H1 (cell line): Measurements from ENCODE around the gene PPP4R3C.

Experiments used
- CEBPB ChIP-seq: IDR thresholded peaks from 2 replicates; pipeline ENCODE4 v1.6.1; 2012; ENCODE audit warnings: low read depth, low read length
- EP300 ChIP-seq, 2 experiments: IDR thresholded peaks; 1 replicate in 1 of 2; 2 replicates in 1 of 2; pipeline ENCODE4 v1.6.1; 2011 to 2012; ENCODE audit warnings: low read depth in 2 of 2, low read length in 2 of 2, mild to moderate bottlenecking in 2 of 2, borderline replicate concordance in 1 of 2, inconsistent platforms in 1 of 2, moderate library complexity in 1 of 2
- GABPA ChIP-seq: IDR thresholded peaks from 2 replicates; pipeline ENCODE4 v1.6.1; 2011; ENCODE audit warnings: mild to moderate bottlenecking, low read length, moderate library complexity, borderline replicate concordance; ENCODE audit not compliant: insufficient read depth
- POLR2A ChIP-seq, 2 experiments: IDR thresholded peaks; 1 replicate in 1 of 2; 2 replicates in 1 of 2; pipeline ENCODE4 v1.6.1; 2011; ENCODE audit warnings: low read depth in 2 of 2, low read length in 2 of 2, mild to moderate bottlenecking in 2 of 2; ENCODE audit errors: control extremely low read depth in 1 of 2
- RAD21 ChIP-seq, 2 experiments: IDR thresholded peaks in 1 of 2; conservative IDR thresholded peaks in 1 of 2; 2 replicates each; pipeline ENCODE4 v1.6.1; 2011; ENCODE audit warnings: low read depth in 2 of 2, low read length in 2 of 2, improper control_type of control experiment in 1 of 2, inconsistent platforms in 1 of 2, mild to moderate bottlenecking in 1 of 2, moderate library complexity in 1 of 2
- SP1 ChIP-seq: IDR thresholded peaks from 2 replicates; pipeline ENCODE4 v1.6.1; 2011; ENCODE audit warnings: low read depth, low read length
- TAF1 ChIP-seq: IDR thresholded peaks from 2 replicates; pipeline ENCODE4 v1.6.1; 2011; ENCODE audit warnings: mild to moderate bottlenecking, low read depth, low read length
- ZNF274 ChIP-seq: IDR thresholded peaks from 2 replicates; pipeline ENCODE4 v1.7.0; 2012; ENCODE audit warnings: low read length, borderline replicate concordance; ENCODE audit errors: extremely low read depth
- TF ChIP-seq, protein P1 (sequence below), 3 experiments: IDR thresholded peaks; 1 replicate in 2 of 3; 2 replicates in 1 of 3; pipeline versions ENCODE4 v1.5.1 to v1.6.1; 2011; ENCODE audit warnings: low read length in 3 of 3, mild to moderate bottlenecking in 3 of 3, inconsistent platforms in 2 of 3, low read depth in 1 of 3, moderate library complexity in 1 of 3; ENCODE audit not compliant: insufficient read depth in 1 of 3; ENCODE audit errors: control extremely low read depth in 1 of 3

DNA sequence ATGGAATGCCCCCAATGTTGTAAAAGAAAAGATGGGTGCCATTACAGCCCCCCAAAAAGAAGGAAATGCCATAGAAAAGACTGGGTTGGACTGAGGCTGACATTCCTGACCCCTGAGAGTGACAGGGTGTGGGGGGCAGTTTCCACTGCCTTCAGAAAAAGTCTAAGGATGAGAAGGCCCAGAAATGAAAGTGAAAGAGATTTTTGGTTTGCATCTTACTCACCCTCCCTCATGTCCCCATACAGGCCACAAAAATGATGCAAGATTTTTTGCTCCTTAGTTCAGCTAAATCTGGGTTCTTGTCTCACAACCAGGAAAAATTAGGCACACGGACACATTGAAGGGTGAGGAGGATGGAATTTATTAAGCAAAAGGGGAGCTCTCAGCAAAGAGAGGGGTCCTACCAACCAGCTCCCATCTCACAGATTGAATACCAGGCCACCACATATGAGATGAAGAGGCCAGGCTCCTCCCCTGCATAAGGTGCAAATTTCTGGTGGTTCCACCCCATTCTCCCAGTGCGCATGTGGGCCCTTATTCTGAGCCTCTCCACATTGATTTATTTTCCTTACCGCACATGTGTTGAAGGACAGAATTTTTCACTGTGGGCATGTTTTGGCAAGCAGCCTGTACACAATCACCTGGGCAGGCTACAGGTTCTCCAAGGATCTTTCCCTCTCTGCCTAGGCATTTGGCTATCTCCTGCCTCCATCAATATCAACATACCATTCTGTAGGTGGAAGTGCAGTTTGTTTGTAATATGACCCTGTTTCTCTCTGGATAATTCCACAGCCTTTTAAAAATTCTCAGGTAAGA lies 18.8 kb downstream of the PPP4R3C start:
- TF ChIP-seq POLR2A (IDR thresholded peaks at IDR 0.05; ENCODE audit: control extremely low read depth in 1 of 2, low read depth in 2 of 2, low read length in 2 of 2): no peak
- no peak for TF ChIP-seq CEBPB
- no peak for TF ChIP-seq EP300 (IDR thresholded peaks at IDR 0.05; ENCODE audit: borderline replicate concordance in 1 of 2, low read depth in 2 of 2, low read length in 2 of 2)
- no peak for TF ChIP-seq GABPA
- TF ChIP-seq TAF1: no peak
- TF ChIP-seq RAD21 (IDR thresholded peaks at IDR 0.05 in 1 of 2, conservative IDR thresholded peaks at IDR 0.05 in 1 of 2; ENCODE audit: low read depth in 2 of 2, low read length in 2 of 2): no peak
- TF ChIP-seq, protein P1, sequence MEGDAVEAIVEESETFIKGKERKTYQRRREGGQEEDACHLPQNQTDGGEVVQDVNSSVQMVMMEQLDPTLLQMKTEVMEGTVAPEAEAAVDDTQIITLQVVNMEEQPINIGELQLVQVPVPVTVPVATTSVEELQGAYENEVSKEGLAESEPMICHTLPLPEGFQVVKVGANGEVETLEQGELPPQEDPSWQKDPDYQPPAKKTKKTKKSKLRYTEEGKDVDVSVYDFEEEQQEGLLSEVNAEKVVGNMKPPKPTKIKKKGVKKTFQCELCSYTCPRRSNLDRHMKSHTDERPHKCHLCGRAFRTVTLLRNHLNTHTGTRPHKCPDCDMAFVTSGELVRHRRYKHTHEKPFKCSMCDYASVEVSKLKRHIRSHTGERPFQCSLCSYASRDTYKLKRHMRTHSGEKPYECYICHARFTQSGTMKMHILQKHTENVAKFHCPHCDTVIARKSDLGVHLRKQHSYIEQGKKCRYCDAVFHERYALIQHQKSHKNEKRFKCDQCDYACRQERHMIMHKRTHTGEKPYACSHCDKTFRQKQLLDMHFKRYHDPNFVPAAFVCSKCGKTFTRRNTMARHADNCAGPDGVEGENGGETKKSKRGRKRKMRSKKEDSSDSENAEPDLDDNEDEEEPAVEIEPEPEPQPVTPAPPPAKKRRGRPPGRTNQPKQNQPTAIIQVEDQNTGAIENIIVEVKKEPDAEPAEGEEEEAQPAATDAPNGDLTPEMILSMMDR (IDR thresholded peaks at IDR 0.05; ENCODE audit: control extremely low read depth in 1 of 3, insufficient read depth in 1 of 3, low read depth in 1 of 3, low read length in 3 of 3): no peak
- no peak for TF ChIP-seq ZNF274
- no peak for TF ChIP-seq SP1
